ENCODE measurements around the gene ARMC9. TPM values are rescaled to one million over a fixed set of nuclear protein-coding genes. Genes with fewer than 3 reads are reported as not detected.

Gene ARMC9
- total RNA-seq, 1 experiment from 2014 or later, result 23.4 TPM

- ChIA-PET POLR2A (ENCODE audit: unreplicated experiment) (interaction anchor here (0.5 kb wide), 1 partner anchor 60 kb away, joined by 4 read pairs; no protein-coding TSS in a partner anchor), CTCF (interaction anchor here (0.5 kb wide), 1 partner anchor 60 kb away, joined by 3 read pairs; no protein-coding TSS in a partner anchor)
- ATAC-seq (no peak), DNase-seq (no peak)
- TF ChIP-seq EZH2 (IDR thresholded peaks at IDR 0.05; ENCODE audit: low read length, unreplicated experiment) (no peak), EZH2phosphoT487 (IDR thresholded peaks at IDR 0.05; ENCODE audit: borderline replicate concordance, low read length) (no peak), CTCF (conservative IDR thresholded peaks at IDR 0.05; ENCODE audit: low read depth, low read length) (no peak)
- Histone ChIP-seq H3K27me3 (ENCODE audit: low read length) (no peaks in the 10 kb centered on the region), H3K36me3 (ENCODE audit: low read depth, low read length) (no peaks in the 10 kb centered on the region), H3K9me2 (replicated peaks; ENCODE audit: low read length) (no peaks in the 10 kb centered on the region), H3K4me1 (ENCODE audit: insufficient read depth, low read length) (peaks cover 11% of the 10 kb centered on the region), H3K4me2 (ENCODE audit: low read length) (no peak overlapping the region), H3K9ac (ENCODE audit: low read length) (no peak overlapping the region), H3K9me3 (ENCODE audit: low read length) (no peaks in the 10 kb centered on the region), H3K27ac (ENCODE audit: low read length) (no peak overlapping the region), H3K79me2 (ENCODE audit: low read length) (no peaks in the 10 kb centered on the region), H3F3A (ENCODE audit: low read length, unreplicated experiment) (no peaks in the 10 kb centered on the region), H2AFZ (ENCODE audit: low read length) (no peak overlapping the region), H4K20me1 (ENCODE audit: low read length) (no peaks in the 10 kb centered on the region), H3K4me3 (ENCODE audit: low read length) (no peak overlapping the region)
- BruUV-seq (replicated peaks), result no TSS peak
- intact Hi-C loops (cut with micrococcal nuclease), result no loop called here
Measured at GRCh38 chr2:231359441-231359840, 161.0 kb downstream of the ARMC9 start.

GRCh38 chr2:231359948-231360347 lies 161.5 kb downstream of the ARMC9 start:
- H4K20me1 ChIP-seq (ENCODE audit: low read length), result no peaks in the 10 kb centered on the region
- peaks cover 16% of the 10 kb centered on the region for H3K4me1 ChIP-seq (ENCODE audit: insufficient read depth, low read length)
- no peak overlapping the region for H3K4me3 ChIP-seq (ENCODE audit: low read length)
- no peak overlapping the region for H2AFZ ChIP-seq (ENCODE audit: low read length)
- H3F3A ChIP-seq (ENCODE audit: low read length, unreplicated experiment), result peaks cover 4% of the 10 kb centered on the region
- ChIA-PET POLR2A (ENCODE audit: unreplicated experiment) (no interaction called here), CTCF (interaction anchor here (0.5 kb wide), 1 partner anchor 60 kb away, joined by 3 read pairs; no protein-coding TSS in a partner anchor)
- intact Hi-C loops (cut with micrococcal nuclease), result no loop called here
- BruUV-seq (replicated peaks), result no TSS peak
- H3K27ac ChIP-seq (ENCODE audit: low read length), result no peak overlapping the region
- TF ChIP-seq EZH2 (IDR thresholded peaks at IDR 0.05; ENCODE audit: low read length, unreplicated experiment), result no peak
- TF ChIP-seq CTCF (conservative IDR thresholded peaks at IDR 0.05; ENCODE audit: low read depth, low read length), result no peak
- TF ChIP-seq EZH2phosphoT487 (IDR thresholded peaks at IDR 0.05; ENCODE audit: borderline replicate concordance, low read length), result no peak
- H3K27me3 ChIP-seq (ENCODE audit: low read length), result no peaks in the 10 kb centered on the region
- DNase-seq (no peak), ATAC-seq (no peak)
- no peaks in the 10 kb centered on the region for H3K36me3 ChIP-seq (ENCODE audit: low read depth, low read length)
- no peak overlapping the region for H3K4me2 ChIP-seq (ENCODE audit: low read length)
- no peaks in the 10 kb centered on the region for H3K79me2 ChIP-seq (ENCODE audit: low read length)
- no peaks in the 10 kb centered on the region for H3K9me3 ChIP-seq (ENCODE audit: low read length)
- H3K9ac ChIP-seq (ENCODE audit: low read length), result no peak overlapping the region
- no peaks in the 10 kb centered on the region for H3K9me2 ChIP-seq (replicated peaks; ENCODE audit: low read length)

GRCh38 chr2:231360401-231360800 lies 162.0 kb downstream of the ARMC9 start:
- H2AFZ ChIP-seq (ENCODE audit: low read length), result no peak overlapping the region
- H3K27ac ChIP-seq (ENCODE audit: low read length), result no peak overlapping the region
- H3K9ac ChIP-seq (ENCODE audit: low read length), result no peak overlapping the region
- no peaks in the 10 kb centered on the region for H3K27me3 ChIP-seq (ENCODE audit: low read length)
- no peak for DNase-seq
- peaks cover 5% of the 10 kb centered on the region for H3F3A ChIP-seq (ENCODE audit: low read length, unreplicated experiment)
- ChIA-PET POLR2A (ENCODE audit: unreplicated experiment) (no interaction called here), CTCF (no interaction called here)
- peaks cover 19% of the 10 kb centered on the region for H3K4me1 ChIP-seq (ENCODE audit: insufficient read depth, low read length)
- no peaks in the 10 kb centered on the region for H3K79me2 ChIP-seq (ENCODE audit: low read length)
- H3K4me2 ChIP-seq (ENCODE audit: low read length), result no peak overlapping the region
- TF ChIP-seq EZH2phosphoT487 (IDR thresholded peaks at IDR 0.05; ENCODE audit: borderline replicate concordance, low read length) (no peak), EZH2 (IDR thresholded peaks at IDR 0.05; ENCODE audit: low read length, unreplicated experiment) (no peak), CTCF (conservative IDR thresholded peaks at IDR 0.05; ENCODE audit: low read depth, low read length) (no peak)
- H4K20me1 ChIP-seq (ENCODE audit: low read length), result no peaks in the 10 kb centered on the region
- no peaks in the 10 kb centered on the region for H3K36me3 ChIP-seq (ENCODE audit: low read depth, low read length)
- BruUV-seq (replicated peaks), result no TSS peak
- no peaks in the 10 kb centered on the region for H3K9me2 ChIP-seq (replicated peaks; ENCODE audit: low read length)
- no peak for ATAC-seq
- no peak overlapping the region for H3K4me3 ChIP-seq (ENCODE audit: low read length)
- intact Hi-C loops (cut with micrococcal nuclease), result no loop called here
- no peaks in the 10 kb centered on the region for H3K9me3 ChIP-seq (ENCODE audit: low read length)

Data from PC-3 (cell line).